NCI-H2107 (cell line): ENCODE data around the gene MAPKAPK3.

ENCODE experiments used
- DNase-seq: peaks from one replicate; lab custom pipeline; 2025; lab: John Stamatoyannopoulos, UW

Gene MAPKAPK3

DNA sequence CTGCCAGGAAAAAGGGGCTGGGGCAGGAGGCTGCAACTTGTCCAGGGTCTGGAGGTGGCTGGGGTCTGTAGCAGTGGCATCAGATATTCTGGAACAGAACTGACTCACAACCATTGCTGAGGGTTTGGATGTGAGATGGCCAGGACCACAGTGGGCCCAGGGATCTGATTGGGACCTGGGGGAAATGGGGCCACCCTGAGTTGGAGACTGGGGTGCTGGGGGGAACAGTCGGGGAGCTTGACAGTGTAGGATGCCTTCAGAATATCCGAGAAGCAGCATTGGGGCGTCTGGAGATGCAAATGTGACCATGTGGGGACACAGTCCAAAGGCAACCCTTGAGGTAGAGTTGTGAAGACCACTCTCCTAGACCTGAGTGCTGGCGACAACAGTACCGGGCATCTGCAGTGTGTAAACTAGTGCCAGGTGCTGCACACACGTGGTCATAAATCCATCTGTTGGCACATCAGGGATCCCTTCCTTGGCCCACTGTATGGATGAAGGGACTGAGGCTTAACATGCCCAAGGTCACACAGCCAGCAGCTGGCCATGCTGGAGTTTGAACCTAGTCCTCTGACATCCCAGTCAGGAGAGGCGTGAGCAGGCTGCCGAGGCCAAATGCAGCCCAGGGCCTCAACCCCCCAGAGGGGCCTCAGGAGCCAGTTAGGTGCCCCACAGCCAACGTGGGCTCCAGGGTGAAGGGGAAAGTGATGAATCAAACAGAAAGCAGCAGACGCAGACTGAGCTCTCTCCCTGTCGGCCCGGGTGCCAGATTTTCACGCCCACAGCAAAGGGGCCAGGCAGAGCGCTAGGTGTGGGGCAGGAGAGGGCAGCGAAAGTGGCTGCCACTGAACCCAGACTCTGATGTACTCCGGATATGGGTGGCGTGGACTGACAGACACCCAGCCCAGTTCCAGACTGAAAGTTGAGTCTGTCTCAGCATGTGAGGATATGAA, 28.9 kb upstream of the MAPKAPK3 start:
- no peak for DNase-seq

DNA sequence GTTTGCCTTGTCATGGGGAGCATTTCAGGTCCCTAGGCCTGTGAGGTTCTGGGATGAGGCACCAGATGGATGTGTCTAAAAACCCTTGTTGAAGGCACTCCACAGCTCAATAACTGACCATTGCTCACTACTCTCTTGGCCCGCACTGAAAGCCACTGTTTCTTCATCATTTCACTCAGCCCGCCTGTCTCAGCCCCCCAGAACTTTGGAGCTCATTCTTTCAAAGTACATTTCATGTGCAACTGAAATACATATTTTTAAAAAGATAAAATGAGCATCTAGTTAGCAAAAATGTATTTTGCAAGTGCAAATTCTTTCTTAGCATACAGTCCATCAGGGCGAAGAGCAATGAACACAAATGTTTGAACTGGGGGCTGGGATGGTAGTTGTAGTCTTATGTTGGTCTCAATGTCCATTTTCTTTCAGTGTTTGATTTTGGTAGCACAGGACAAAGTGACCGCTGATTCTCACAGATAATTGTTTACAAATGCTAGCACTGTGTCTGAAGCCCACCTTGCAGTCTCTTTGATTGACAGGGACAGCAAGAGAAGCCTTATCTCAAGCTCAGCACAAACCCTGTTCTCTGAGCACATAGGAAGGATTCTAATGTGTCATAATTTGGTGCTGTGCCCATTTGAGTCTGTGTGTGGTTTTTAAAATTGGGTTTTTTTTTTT, 28.1 kb upstream of the MAPKAPK3 start:
- no peak for DNase-seq

DNA sequence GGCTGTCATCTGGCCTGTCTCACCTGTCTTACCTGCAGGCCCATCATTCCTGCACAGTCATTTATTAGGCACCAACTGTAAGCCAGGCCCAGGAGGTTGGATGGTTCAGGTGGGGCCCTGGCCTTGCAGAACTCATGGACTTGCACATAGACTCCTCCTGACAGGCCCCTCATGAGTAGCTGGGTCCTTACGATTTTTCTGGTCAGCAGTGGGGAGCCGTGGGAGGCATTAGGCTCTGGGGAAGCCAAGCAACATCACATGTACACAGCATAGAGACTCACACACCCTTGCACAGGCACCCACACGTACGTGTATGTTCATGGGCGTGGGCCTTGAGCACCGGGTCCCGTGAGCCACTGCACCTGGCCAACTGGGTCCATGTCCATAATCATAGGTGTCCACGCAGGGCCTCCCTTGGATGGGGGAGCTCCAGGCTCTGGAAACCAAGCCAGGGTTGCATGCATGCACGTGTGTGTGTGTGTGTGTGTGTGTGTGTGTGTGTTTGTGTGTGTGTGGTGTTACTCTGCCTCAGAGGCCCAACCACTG, 25.7 kb upstream of the MAPKAPK3 start:
- no peak for DNase-seq

DNA sequence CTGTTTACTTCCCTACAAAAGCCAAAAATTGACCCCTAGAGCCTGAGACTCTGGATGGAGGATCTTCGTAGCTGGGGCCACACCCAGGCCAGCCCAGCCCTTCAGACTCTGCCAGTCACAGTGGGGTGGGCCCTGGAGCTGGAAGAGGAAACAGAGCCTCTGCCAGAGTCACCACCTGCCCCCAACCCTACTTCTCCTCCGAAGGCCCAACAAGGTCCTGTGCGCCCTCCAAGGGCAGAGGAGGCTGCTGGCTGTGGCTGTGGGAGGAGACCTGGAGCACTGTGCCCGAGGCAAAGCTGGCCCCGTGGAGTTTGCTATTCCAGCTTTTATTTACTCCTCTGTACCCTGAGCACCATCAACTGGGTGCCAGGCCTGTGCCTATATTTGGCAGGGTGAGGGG, 24.4 kb upstream of the MAPKAPK3 start:
- no peak for DNase-seq

DNA sequence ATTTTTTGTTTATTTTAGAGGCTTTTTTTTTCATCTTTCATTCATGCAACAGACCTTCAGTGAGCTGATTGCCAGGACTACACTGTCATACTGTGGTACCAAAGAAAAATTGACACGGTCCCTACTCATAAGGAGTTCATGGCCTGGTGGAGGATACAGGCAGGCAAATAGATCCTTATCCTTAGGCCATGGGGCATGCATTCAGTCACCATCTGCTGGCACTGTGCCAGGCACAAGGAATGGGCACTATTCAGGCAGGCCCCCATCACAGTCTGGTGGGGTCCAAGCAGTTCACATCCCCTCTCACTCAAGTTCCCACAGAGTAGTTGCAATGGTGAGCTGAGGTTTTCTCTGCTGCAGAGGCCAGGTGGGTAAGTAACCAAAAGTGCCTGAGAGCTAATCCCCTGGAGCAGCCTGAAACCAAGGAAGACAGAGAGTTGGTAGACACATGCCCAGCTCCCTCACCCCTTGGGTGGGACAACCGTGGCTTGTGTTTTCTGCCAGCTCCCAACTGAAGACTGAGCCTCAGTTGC, 22.6 kb upstream of the MAPKAPK3 start:
- no peak for DNase-seq

DNA sequence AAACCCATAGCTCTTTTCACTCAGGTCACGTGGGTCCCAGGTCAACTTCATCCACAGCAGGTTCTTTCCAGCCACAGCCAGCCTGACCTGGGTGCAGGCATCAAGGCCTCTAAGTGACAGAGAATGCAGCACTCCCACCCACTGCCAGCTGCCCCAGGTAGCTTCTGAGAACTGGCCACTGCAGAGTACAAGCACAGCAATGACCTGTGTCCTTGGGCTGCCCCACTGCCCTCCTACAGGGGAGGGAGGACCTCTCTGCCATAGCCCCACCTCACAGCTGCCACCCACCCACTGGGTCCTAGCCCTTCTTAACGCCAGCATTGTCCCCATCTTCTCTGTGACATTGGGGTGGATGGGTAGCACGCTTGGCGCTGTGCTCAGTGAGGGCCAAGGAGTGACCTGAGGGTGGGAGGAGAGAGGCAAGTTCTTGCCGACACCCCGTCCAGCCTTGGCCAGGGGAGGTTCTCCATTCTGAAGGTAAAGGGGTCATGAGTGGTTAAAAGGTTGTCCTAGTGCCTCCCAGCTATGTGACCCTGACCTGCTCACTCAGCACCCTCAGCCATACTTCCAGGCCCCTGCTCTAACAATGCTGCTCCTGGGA, 17.7 kb upstream of the MAPKAPK3 start:
- no peak for DNase-seq

DNA sequence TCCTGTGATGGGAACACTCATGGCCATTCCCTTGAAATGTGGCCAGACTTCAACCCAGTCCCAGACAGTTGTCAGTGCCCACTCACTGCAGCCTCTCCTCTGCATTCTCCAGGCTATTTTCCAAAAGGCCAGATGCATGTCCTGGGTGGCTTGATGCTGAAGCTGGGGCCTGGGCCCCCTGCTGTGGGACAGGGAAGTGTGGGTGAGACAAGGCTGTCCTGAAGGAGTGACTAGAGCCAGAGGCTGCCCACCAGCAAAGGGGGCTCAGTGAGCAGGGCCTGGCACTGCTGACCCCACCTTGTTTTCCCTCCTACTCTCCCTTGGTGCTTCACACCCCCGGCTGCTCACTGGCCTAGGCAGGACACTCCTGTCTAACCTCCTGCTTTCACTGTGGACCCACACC, 17.2 kb upstream of the MAPKAPK3 start:
- DNase-seq, result no peak

DNA sequence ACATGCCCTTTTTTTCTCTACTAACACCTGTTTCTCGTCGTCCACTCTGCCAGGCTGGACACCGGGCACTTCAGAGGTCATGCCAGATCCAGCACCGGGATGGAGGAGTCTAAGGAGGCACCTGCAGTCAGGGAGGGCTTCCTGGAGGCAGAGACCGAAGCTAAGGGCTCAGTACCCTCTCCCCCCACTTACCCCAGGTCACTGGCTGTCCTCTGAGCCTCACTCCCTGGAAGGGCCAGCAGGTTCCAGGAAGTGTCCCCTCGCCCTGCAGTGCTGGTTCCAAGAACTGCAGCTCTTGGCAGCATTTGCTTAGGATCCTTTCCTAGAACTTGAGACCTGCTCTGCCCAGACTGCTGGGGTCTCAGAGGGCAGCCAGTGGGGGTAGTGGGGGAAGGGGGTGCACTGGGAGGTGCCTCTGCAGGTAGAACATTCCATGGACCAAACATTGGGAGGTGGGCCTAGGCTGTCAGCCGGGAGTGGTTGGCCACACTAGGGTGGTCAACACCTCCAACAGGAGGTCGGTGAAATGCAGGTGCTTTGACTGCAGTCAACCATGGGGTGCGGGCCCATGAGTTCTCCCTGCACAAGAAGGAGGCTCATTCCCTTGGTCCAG, 16.7 kb upstream of the MAPKAPK3 start:
- DNase-seq, result no peak

DNA sequence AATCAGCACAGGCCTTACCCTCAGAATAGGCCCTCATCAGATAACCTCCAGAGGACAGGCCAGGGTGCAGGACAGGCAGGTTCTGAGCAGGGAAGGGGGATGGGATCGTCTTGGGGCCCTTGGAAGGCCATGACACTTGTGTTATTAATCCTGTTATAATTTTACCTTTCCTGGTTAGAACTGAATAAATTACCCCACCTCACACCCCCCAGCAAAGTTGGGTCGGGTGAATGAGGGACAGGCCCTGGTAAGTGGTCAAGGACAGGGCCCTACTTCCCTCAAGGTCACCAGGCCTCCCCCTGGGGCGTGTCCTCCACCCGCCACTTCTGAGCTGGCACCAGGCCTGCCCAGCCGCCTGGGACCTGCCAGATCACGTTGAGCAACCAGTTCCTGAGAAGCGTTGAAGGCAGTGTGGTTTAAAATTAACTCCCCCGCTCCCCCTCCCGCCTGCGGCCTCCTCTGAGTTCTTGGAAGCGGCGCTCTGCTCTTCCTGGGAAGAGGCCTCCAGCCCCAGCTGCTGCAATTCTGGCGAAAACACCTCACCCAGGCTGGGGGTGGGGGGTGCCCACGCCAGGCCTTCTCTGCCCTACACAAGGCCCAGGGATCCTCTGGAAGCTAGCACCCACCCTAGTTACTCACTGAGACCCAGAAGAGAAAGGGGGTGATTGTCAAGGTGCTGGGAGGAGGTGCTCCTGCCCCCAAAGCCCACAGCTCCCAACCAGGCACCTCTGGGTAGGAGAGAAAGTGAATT, 15.9 kb upstream of the MAPKAPK3 start:
- DNase-seq, result peak; percentile 80

DNA sequence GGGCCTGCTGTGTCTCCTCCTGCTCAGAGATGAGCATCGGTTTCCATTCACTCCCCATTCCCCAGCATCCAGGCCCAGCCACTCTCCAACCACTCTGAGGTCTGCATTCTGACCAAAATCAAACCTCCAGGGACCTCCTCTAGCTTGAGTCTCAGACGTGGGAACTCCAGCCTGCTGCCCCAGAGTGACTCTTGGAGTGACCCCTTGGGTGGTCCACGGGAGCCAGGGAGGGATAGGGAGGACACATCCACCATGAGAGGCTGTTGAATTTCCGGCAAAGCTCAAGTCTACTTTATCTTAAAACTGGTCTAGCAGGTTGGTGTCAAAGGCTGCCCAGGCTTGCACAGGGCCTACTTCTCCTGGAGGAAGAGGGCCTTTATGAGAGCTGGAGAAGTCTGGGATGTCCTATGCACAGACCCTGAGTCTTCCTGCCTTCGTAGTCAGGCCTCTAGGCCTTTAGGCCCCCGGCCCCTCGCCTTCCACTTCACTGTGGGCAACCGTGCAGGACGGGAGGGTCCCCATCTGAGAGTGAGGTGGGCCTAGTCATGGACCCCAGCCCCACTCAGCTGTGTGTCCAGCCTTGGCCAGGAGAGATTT, 14.3 kb upstream of the MAPKAPK3 start:
- no peak for DNase-seq

DNA sequence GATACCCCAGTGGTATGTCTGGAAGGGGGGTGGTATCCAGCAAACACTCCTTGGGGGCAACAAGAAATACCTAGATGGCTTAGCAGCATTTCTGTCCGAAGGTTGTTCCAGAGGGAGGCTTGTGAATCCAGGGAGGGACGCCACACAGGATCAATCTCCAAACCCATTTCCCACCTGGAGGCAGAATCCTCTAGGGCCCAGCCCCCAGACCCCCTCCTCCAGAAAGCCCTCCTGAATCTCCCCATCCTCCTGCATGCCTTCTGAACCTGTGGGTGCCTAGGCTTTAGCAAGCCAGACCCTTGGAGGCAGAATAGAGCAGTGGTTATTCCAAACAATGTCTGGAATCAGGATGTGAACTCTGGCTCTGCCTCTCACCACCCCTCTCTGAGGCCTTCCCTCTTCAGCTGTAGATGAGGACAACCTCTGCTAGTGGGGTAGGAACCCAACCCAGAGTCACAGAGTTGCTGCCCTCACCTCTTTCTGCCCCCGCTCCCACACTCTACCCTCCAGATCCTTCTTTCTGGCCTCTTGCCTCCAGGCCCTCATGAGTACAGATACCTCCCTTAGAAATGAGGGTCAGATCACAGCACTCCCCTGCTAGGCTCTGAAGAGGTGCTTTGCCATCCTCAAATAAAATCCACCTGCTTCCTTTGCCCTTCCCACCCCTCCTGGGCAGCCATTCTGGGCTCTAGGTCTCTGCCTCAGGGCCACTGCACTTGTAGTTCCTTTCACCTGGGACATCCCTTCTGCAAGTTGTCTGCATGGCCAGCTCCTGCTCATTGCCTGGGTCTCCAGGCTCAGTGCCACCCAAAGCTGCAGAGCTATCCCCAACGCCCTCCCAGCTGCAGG, 13.5 kb upstream of the MAPKAPK3 start:
- no peak for DNase-seq

DNA sequence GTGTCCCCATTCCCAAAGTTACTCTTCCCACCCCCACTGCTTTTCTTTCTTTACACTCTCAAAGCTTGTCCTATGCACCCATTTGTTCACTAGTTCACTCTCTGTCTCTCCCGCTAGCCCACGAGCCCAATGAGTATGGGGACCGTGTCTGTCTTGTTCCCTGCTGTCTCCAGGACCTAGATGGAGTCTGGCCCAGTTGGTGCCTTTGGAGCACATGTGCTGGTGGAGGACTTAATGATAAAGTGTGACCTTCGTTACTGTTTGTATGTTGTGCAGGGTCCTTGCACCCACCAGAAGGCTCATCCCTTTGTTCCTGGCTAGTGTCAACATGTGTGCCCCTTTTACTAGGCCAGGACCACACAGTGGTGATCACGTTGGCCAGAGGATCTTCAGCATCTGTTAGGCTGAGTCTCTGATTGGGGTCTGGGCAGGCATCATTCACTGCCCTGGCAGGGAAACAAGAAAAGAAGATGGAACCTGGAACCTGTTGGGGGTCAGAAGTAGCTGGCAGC, 12.8 kb upstream of the MAPKAPK3 start:
- no peak for DNase-seq

DNA sequence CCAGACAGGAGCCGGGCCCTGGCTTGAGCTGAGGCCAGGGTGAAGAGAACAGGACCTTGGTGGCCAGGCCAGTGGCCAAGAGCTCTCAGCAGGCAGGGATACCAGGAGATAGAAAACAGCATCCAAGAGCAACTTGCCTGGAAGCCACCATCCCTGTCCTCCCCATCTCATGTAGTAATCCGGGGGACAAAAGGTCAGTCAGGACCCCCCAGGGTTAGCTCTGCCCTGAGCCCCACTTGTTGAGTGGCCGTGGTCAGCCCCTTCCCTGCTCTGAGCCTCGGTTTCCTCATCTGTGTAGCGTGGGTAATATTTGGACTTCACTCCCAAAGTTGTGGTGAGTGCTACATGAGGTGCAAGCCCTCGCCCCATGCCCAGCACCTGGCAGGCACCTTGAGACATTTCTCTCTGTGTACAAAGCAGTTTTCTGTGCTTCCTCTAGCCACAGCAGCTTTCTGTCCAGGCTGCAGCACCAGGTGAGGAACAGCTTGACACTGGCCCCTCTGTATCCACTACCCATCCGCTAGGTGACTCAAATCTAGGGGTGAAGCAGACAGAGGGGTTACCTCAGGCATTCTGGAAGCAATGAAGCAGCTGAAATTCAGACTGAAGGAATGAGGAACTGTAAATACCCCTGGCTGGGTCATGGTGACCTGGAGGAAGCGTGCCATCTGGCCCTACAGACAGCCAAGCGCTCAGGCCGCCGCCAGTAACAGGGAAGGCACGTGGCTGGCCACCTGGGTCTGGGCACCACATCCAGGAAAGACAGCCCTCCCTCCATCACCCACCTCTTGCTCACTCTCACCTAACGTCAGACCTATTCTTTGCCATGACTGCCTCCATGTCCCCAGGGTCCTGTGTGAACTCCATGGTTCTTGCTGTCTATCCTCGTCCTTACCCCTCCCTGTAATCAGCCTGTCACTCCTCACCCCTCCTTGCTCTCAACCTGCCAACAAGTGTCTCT, 12.0 kb upstream of the MAPKAPK3 start:
- no peak for DNase-seq

DNA sequence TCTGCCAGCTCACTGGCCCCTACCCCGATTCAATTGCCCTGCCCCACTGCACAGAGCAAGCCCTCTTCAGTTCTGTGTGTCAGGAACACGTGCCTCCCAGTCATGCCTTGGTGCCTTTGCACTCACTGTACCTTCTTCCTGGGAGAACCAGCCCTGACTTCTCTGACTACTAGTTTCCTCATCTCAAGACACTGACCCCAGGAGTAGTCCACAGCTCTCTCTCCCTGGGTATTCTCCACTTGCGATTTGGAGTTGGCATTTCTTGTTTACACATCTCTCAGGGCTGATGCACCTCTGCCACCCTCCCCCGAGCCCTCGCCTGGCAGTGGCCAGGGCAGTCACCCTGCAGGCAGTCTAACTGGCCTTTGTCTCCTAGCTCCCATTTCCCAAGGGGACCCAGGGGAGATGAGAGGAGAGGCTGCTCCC, 11.0 kb upstream of the MAPKAPK3 start:
- DNase-seq, result no peak

DNA sequence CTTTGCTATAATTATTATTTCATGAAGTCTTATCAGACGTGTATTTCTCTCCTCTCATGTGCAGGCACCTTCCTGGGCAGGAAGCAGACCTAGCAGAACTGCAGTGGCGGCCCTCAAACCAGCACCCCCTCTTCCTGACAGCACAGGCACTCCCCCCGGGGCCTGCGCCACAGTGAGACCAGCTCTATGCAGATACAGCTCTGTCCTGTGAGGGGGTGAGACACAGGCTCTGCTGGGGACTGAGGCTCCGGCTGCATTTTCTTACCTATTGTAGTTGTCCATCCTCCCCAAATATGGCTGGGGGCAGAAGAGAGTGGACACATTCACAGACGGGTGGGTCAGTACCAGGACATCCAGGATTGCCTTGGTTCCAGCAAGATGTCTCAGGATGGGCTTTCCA, 10.4 kb upstream of the MAPKAPK3 start:
- no peak for DNase-seq

DNA sequence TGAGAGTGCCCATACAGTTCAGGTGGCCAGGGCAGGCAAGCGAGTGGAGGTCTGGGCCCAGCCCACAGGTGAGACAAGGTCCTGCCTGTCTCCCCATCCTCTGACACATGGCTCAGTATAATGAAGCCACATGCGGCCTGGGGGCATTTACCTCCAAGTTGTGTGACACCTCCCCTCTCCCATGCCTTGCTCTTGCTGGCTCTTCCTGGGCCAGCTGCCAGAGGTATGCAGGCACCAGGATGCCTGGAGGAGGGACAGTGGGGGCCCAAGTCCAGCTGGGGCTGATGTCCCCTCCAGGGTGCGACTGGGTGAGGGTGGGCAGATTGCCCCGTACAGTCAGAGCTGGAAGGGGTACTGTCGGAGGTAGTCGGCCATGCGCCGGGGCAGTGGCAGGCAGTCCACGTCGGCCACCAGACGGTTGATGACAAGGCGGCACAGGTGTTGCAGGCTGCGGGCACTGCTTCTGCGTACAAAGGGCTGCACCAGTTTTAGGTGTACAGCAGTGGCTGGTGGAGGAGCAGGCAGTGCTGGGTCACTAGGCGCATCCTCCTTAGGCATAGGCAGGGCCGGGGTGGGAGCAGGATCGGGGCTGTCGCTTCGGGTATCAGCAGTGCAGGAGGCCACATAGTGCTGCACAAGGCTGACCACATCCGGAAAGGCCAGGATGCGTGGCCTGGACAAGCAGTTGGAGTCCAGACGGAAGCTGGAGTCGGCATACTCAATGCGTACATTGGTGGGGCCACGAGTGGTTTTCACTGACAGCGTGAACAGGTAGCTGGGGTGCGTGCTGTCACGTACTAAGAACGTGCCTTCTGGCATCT, 9.5 kb upstream of the MAPKAPK3 start:
- no peak for DNase-seq

DNA sequence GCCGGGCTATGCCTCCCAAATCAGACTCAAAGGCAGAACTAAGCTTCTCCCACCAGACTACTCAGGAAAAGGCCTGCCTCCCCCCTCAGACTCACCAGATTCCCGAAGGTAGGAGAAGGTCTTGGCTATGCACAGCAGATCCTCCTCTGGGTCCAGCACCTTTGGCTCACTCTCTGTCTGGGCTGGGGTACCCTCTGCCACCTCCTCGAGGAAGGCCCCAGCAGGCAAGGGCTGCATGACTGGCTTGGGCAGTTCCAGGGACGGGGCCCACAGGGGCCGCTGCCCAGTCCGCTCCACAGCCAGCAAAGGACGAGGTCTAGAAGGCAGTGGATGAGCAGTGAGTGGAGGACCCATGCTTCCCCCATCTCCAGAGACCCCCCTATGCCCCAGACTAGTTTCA, 8.7 kb upstream of the MAPKAPK3 start:
- no peak for DNase-seq
